GM19397 (cell line): Measurements from ENCODE around the gene IL10RA.

ENCODE experiments used
- ATAC-seq: cut with Tn5 transposase; IDR thresholded peaks from one replicate; pipeline ENCODE4 v1.9.1; 2021; ENCODE audit warnings: mild to moderate bottlenecking, moderate library complexity; ENCODE audit not compliant: unreplicated experiment

The IL10RA gene

DNA sequence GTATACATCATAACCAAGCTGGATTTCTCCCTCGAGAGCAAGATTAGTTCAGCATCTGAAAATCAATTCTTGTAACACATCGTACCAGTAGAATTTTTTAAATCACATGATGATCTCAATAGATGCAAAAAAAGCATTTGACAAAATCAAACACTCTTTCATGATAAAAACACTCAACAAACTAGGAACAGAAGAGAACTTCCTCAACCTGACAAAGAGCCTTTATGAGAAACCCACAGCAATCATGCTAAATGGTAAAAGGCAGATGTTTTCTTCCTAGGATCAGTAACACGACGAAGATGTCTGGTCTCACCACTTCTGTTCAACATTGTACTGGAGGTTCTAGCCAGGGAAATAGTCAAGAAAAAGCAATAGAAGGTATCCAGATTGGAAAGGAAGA lies 56.6 kb downstream of the IL10RA start:
- ATAC-seq, result no peak

DNA sequence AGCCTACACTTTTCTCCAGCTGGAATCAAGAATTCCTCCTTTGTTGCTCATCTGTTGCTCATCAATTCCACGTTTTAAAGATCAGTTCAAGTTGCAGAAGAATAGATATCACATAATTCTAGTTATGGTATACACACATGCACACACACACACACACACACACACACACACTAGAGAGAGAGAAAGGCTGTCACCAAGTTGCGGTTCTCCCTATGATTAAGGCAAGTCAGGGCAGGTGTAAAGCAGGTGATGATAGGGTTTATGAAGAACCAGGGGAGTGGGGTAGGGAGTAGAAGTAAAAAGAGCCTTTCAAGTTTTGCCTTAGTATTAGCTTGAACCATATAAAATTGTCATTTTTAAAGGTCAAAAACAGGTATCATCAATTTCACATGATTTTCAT lies 59.0 kb downstream of the IL10RA start:
- ATAC-seq, result no peak

DNA sequence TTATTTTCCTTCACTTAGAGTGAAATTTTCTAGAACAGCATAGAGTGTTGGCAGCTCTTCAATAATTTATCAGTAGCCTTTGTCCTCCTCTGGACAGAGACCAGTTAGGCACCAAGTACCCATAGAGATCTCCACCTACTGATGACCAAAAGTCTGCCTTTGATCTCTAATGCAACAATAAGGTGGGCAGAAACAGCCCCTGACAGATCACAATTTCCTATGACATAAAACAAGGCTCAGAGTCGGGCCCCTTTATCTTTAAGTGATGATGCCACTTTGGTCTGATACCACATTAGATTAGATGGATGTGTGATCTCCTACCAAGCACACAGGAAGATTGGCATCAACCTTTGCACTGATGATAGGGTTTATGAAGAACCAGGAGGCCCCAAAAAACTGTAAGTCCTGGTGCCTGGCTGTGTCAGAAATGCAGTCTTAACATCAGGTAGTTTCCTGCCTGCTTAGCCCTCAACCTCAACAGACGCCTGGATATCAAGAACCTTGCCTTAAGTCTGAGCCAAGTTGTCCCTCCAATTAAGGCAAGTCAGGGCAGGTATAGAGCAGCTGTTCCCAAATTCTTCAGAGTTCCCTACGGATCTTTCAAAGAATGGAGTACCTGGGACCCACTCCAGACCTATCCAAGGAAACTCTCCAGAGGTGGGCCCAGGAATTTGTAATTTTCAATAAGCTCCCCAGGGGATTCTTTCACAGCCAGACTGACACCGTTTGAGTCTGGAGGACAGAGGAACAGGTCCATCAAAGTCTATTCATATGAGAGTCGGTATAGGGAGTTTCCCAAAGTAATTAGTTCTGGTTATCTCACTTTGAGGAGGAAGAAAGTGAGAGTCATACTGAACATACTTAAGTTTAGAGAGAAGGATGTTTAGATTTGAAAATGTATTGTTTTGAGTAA lies 60.1 kb downstream of the IL10RA start:
- no peak for ATAC-seq

- no peak for ATAC-seq
Measured at GRCh38 chr11:118046964-118047700, 60.9 kb downstream of the IL10RA start.

- ATAC-seq, result no peak
Measured at GRCh38 chr11:118047749-118048148, 61.6 kb downstream of the IL10RA start.

DNA sequence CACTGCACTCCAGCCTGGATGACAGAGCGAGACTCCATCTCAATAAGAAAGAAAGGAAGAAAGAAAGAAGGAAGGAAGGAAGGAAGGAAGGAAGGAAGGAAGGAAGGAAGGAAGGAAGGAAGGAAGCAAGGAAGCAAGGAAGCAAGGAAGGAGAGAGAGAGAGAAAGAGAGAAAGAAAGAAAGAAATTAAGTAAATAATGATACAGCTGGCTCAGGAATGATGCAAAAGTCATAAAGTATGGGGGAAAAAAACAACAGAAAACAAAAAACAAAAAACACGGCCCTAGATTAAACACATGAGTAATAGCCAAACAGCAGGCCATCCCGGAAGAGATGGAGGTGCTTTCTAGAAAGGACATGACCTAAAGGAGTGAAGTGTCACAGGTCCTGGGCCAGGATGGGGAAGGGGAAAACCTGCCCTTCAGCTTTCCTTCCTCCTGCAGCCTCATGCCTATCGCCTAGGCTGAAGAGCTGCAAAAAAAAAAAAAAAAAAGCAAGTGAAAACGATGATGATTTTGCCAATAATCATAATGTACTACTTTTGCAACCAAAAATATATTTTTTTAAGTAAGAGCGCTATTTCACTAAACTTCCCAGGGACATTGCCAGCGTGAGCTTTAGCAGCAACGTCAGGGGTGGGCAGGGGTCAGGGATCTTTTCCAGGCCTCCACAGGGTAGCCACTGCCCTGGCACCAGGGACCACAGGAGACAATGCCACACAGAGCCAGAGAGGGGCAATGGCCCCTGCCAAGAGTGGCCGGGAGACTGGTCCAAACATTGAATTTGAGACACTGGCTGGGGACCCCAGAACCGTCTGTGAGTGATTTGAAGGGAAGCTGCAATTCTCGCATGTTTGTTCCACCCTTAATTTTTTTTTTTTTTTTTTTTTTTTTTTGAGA lies 62.5 kb downstream of the IL10RA start:
- ATAC-seq, result no peak

DNA sequence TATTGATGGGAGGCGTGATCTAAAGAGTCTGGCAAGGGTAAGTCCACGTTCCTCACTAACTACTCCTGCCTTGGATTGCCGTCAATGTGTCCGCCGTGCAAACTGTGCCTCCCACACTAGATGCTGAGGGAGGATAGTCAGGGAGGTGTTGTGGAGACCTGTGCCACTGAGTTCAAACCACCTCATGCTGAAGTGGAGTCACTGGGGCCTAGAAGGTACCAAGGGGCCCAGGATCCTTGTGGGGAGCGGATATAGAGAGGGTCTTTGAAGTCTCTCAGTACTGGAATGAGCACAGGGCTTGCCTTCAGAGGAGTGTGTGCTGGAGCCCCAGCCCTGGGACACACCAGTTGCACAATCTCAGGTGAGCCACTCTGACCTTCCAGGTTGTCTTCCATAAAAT lies 63.6 kb downstream of the IL10RA start:
- ATAC-seq, result no peak

DNA sequence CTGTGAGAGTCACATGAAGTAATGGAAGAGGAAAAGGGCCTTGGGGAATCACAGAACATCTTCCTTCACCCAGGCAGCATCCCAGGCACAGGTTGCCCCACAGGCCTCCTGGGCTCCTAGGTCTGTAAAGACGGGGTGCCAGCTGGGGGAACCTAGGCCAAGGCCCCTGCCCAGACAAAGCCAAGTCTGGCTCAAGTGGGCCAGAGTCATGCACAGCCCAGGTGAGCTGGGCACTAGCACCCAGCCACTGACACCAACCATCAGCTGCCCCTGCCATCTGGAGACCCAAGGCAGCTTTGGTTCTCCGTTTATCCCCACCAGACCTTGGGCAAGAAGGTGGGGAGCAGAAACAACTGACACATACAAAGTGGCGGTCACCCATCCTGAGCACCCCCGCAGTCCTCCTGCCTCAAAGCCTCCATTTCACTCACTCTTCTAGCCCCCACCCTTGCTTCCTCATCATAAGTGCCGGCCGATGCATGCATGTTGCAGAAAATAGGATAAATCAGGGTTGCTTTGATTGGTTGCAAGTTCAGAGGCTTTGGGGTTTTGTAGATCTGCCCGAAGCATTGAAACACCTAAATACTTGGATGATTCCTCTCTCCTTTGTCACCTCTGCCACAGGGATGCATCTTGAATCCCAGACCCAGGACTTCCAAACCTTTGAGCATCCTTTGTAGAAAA lies 64.2 kb downstream of the IL10RA start:
- ATAC-seq, result no peak
